Neural cell (in vitro differentiated cells): Measurements from ENCODE around the gene CARD9. TPM values are rescaled to one million over a fixed set of nuclear protein-coding genes. Genes with fewer than 3 reads are reported as not detected.

Experiments
- H2AFZ ChIP-seq: fragments of 200-600, 300-800 bp; sonication (generic), shearing (Covaris generic); 2 replicates; pipeline ENCODE4 v1.6.0; 2014; ENCODE audit warnings: low read depth, mild to moderate bottlenecking, antibody characterized with exemption, low read length, moderate library complexity
- H3F3A ChIP-seq: fragments of 200-600 bp; shearing (Covaris generic); 2 replicates; pipeline ENCODE4 v1.6.1; 2016; ENCODE audit warnings: mild to moderate bottlenecking, moderate library complexity, mixed read lengths, antibody characterized with exemption, low read length; ENCODE audit not compliant: insufficient read depth, poor library complexity, severe bottlenecking
- H3K27ac ChIP-seq: fragments of 200-600, 300-800 bp; sonication (generic), shearing (Covaris generic); 2 replicates; pipeline ENCODE4 v1.5.1; 2014; ENCODE audit warnings: mild to moderate bottlenecking, low read length, moderate library complexity
- H3K27me3 ChIP-seq: fragments of 300-800, 200-600 bp; sonication (generic), shearing (Covaris generic); 2 replicates; pipeline ENCODE4 v1.6.0; 2014; ENCODE audit warnings: mild to moderate bottlenecking, low read depth, low read length, moderate library complexity; ENCODE audit not compliant: insufficient read depth
- H3K36me3 ChIP-seq: fragments of 300-800, 200-600 bp; sonication (generic), shearing (Covaris generic); 2 replicates; pipeline ENCODE4 v1.5.1; 2014; ENCODE audit warnings: mild to moderate bottlenecking, antibody characterized with exemption, low read length, moderate library complexity; ENCODE audit not compliant: insufficient read depth
- H3K4me2 ChIP-seq: fragments of 300-800, 200-600 bp; sonication (generic), shearing (Covaris generic); 2 replicates; pipeline ENCODE4 v1.6.0; 2014; ENCODE audit warnings: mild to moderate bottlenecking, low read length
- H3K4me3 ChIP-seq: fragments of 300-800, 200-600 bp; sonication (generic), shearing (Covaris generic); 2 replicates; pipeline ENCODE4 v1.5.1; 2014; ENCODE audit warnings: mild to moderate bottlenecking, low read length, moderate library complexity
- H3K79me2 ChIP-seq: fragments of 200-600 bp; shearing (Covaris generic); replicated peaks from 2 replicates; pipeline ENCODE4 v1.6.0; 2014; ENCODE audit warnings: mild to moderate bottlenecking, low read length, moderate library complexity; ENCODE audit not compliant: insufficient read depth
- H3K9ac ChIP-seq: fragments of 300-800, 200-600 bp; sonication (generic), shearing (Covaris generic); 2 replicates; pipeline ENCODE4 v1.6.1; 2016; ENCODE audit warnings: mild to moderate bottlenecking, low read length, mixed read lengths
- H3K9me2 ChIP-seq: fragments of 200-600 bp; shearing (Covaris generic); 2 replicates; pipeline ENCODE4 v1.6.1; 2016; ENCODE audit warnings: mild to moderate bottlenecking, low read length, mixed read lengths; ENCODE audit not compliant: insufficient read depth
- H3K9me3 ChIP-seq: fragments of 200-600, 300-800 bp; sonication (generic), shearing (Covaris generic); 2 replicates; pipeline ENCODE4 v1.6.1; 2016; ENCODE audit warnings: mild to moderate bottlenecking, mixed run types, low read length, moderate library complexity, mixed read lengths
- H4K20me1 ChIP-seq: fragments of 200-600 bp; shearing (Covaris generic); 2 replicates; pipeline ENCODE4 v1.6.1; 2016; ENCODE audit warnings: mild to moderate bottlenecking, mixed run types; ENCODE audit not compliant: insufficient read depth
- EP300 ChIP-seq: fragments of 450-650 bp; conservative IDR thresholded peaks from 2 replicates; pipeline ENCODE4 v1.6.1; 2014; ENCODE audit warnings: antibody characterized with exemption, mild to moderate bottlenecking, moderate library complexity; ENCODE audit not compliant: poor library complexity, severe bottlenecking
- EZH2 ChIP-seq: fragments of 200-600, 300-800 bp; shearing (Covaris generic), sonication (generic); IDR thresholded peaks from 2 replicates; pipeline ENCODE4 v1.6.1; 2014; ENCODE audit warnings: antibody characterized with exemption, low read length, borderline replicate concordance, mild to moderate bottlenecking; ENCODE audit not compliant: insufficient read depth, poor library complexity, severe bottlenecking
- MXI1 ChIP-seq: fragments of 450-650 bp; conservative IDR thresholded peaks from 2 replicates; pipeline ENCODE4 v1.6.1; 2014; ENCODE audit warnings: antibody characterized with exemption, mild to moderate bottlenecking; ENCODE audit not compliant: poor library complexity, severe bottlenecking
- POLR2AphosphoS5 ChIP-seq: IDR thresholded peaks from 2 replicates; pipeline ENCODE4 v1.6.1; 2012
- RAD21 ChIP-seq: fragments of 450-650 bp; conservative IDR thresholded peaks from 2 replicates; pipeline ENCODE4 v1.6.1; 2014; ENCODE audit warnings: antibody characterized with exemption, mild to moderate bottlenecking, moderate library complexity
- SMC3 ChIP-seq: fragments of 450-650 bp; conservative IDR thresholded peaks from 2 replicates; pipeline ENCODE4 v1.6.1; 2014; ENCODE audit warnings: antibody characterized with exemption, mild to moderate bottlenecking, moderate library complexity; ENCODE audit not compliant: poor library complexity
- TAF1 ChIP-seq: IDR thresholded peaks from 2 replicates; pipeline ENCODE4 v1.6.1; 2012; ENCODE audit warnings: low read depth
- polyA plus RNA-seq: library from polyadenylated mRNA; depleted of rRNA; stranded (reverse); fragments of >200 nt; gene quantifications from 2 replicates; pipeline ENCODE4 v1.2.3, GENCODE V29; 2014
- TF ChIP-seq, protein P1 (sequence below): fragments of 450-650 bp; IDR thresholded peaks from 2 replicates; pipeline ENCODE4 v1.5.1; 2014; ENCODE audit warnings: antibody characterized with exemption, mild to moderate bottlenecking, moderate library complexity; ENCODE audit not compliant: poor library complexity, severe bottlenecking
- TF ChIP-seq, protein P2 (sequence below): IDR thresholded peaks from 2 replicates; pipeline ENCODE4 v1.6.1; 2012; ENCODE audit warnings: borderline replicate concordance

CARD9 gene
- polyA plus RNA-seq, 1 donor from 2014 or later, result 0.77 TPM

DNA sequence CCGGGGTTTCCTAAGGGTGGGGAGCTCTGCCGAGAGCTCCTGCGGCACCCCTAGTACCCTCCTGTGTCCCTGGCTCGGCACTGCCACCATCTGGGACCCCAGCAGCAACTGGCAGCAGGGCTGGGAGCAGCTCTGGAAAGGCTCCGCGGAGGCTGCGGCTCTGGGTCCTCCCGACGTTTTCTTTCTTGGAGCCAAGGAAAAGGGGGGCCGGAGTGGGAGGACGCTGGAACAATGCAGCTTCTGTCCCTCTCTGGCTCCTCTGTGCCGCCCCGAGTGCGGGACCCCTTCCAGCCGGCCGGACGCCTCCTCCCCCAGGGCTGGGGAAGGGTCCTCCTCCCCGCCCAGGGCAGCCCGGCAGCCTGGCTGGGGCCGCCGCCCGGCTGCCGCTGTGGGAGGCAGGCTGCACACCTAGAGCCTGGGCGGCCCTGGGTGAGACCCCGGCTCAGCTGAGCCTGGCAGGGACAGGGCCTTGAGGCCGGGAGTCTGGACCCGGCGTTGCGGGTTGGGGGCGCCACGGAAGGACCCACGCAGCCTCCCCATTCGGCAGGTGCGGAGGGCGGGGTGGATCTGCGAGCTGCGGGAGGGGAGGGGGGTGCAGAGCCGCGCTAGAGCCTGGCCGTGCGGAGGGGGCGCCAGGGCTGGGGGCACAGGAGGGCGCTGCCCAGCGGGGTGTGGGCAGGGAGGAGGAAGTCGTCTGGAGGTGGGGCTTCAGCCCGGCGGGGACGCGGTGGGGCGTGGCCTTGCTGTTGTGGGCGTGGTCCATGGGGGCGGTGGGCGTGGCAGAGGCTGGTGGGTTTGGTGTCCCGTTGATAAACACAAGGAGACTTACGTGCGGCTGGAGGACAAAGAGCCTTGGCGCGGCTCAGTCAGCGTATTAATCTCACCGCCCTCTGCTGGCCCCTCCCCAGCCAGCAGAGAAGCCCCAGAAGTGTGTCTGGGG lies 31.0 kb downstream of the CARD9 start:
- H3K36me3 ChIP-seq, result no peaks in the 10 kb centered on the region

DNA sequence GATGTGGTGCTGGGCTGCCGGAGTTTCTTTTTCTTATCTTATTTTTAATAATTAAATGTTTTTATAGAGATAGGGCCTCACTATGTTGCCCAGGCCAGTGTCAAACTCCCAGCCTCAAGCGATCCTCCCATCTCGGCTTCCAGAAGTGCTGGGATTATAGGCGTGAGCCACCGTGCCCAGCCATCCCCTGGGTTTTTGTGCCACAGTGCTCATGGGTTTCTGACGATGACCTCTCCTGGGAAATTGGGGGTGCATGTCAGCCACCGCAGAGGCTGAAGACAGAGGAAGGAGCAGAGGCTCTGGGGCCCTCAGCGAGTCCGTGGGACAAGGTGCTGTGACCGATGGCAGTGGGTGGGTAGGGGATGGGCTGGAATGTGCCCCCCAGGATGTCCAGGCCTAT lies 31.7 kb downstream of the CARD9 start:
- no peak overlapping the region for H2AFZ ChIP-seq
- no peak overlapping the region for H3K27ac ChIP-seq
- no peak for TF ChIP-seq EP300
- TF ChIP-seq RAD21, result no peak
- TF ChIP-seq TAF1, result no peak
- TF ChIP-seq MXI1, result no peak
- H4K20me1 ChIP-seq, result no peaks in the 10 kb centered on the region
- H3K9ac ChIP-seq, result peak overlapping the region; percentile 31
- H3K4me2 ChIP-seq, result no peak overlapping the region
- no peaks in the 10 kb centered on the region for H3K36me3 ChIP-seq
- H3K9me3 ChIP-seq, result no peaks in the 10 kb centered on the region
- H3K9me2 ChIP-seq, result no peaks in the 10 kb centered on the region
- no peaks in the 10 kb centered on the region for H3F3A ChIP-seq
- peak overlapping the region; percentile 39 for H3K4me3 ChIP-seq
- no peaks in the 10 kb centered on the region for H3K27me3 ChIP-seq
- H3K79me2 ChIP-seq, result no peaks in the 10 kb centered on the region

More for the DNA sequence above, 31.0 kb downstream of the CARD9 start:
- Histone ChIP-seq H3K27ac (no peak overlapping the region), H3K9me2 (no peaks in the 10 kb centered on the region), H3F3A (no peaks in the 10 kb centered on the region), H3K4me3 (peak overlapping the region; percentile 39), H2AFZ (no peak overlapping the region), H3K9ac (peak overlapping the region; percentile 31), H3K27me3 (no peaks in the 10 kb centered on the region), H4K20me1 (no peaks in the 10 kb centered on the region), H3K9me3 (no peaks in the 10 kb centered on the region), H3K79me2 (no peaks in the 10 kb centered on the region), H3K4me2 (no peak overlapping the region)
- TF ChIP-seq SMC3, result no peak
- TF ChIP-seq, protein P1, sequence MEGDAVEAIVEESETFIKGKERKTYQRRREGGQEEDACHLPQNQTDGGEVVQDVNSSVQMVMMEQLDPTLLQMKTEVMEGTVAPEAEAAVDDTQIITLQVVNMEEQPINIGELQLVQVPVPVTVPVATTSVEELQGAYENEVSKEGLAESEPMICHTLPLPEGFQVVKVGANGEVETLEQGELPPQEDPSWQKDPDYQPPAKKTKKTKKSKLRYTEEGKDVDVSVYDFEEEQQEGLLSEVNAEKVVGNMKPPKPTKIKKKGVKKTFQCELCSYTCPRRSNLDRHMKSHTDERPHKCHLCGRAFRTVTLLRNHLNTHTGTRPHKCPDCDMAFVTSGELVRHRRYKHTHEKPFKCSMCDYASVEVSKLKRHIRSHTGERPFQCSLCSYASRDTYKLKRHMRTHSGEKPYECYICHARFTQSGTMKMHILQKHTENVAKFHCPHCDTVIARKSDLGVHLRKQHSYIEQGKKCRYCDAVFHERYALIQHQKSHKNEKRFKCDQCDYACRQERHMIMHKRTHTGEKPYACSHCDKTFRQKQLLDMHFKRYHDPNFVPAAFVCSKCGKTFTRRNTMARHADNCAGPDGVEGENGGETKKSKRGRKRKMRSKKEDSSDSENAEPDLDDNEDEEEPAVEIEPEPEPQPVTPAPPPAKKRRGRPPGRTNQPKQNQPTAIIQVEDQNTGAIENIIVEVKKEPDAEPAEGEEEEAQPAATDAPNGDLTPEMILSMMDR, result peak; percentile 37
- TF ChIP-seq, protein P2, sequence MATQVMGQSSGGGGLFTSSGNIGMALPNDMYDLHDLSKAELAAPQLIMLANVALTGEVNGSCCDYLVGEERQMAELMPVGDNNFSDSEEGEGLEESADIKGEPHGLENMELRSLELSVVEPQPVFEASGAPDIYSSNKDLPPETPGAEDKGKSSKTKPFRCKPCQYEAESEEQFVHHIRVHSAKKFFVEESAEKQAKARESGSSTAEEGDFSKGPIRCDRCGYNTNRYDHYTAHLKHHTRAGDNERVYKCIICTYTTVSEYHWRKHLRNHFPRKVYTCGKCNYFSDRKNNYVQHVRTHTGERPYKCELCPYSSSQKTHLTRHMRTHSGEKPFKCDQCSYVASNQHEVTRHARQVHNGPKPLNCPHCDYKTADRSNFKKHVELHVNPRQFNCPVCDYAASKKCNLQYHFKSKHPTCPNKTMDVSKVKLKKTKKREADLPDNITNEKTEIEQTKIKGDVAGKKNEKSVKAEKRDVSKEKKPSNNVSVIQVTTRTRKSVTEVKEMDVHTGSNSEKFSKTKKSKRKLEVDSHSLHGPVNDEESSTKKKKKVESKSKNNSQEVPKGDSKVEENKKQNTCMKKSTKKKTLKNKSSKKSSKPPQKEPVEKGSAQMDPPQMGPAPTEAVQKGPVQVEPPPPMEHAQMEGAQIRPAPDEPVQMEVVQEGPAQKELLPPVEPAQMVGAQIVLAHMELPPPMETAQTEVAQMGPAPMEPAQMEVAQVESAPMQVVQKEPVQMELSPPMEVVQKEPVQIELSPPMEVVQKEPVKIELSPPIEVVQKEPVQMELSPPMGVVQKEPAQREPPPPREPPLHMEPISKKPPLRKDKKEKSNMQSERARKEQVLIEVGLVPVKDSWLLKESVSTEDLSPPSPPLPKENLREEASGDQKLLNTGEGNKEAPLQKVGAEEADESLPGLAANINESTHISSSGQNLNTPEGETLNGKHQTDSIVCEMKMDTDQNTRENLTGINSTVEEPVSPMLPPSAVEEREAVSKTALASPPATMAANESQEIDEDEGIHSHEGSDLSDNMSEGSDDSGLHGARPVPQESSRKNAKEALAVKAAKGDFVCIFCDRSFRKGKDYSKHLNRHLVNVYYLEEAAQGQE, result no peak
- no peak for TF ChIP-seq EZH2
- no peak for TF ChIP-seq RAD21
- no peak for TF ChIP-seq EP300
- peak; percentile 5 for TF ChIP-seq POLR2AphosphoS5
